Measurements from ENCODE around the gene FBXO48.
"Not testable (repeated sequence)": the region's sequence is repeated elsewhere in the genome, so short reads cannot be mapped to it uniquely, and the experiment has no call there.

The FBXO48 gene

DNA sequence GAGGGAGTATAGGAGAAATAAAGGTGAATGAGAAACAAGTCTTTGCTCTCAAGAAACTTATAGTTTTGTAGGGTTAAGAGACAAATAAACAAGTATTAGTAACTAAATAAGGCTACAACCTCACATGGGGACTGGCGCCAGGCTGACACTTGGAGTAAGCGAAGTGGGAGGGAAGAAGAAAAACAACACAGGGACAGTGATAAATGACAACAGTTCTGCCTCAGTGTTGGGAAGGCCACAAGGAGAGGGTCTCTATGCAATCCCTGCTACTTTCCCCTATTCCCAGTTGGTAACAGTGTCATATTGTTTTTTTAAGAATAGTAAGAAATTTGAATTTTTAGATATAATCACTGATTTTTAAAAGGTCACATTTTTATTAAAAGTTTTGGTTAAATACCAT is 4.3 kb upstream of the FBXO48 start:
- DNase-seq (ENCODE audit: low read depth): no peak

- no peak for DNase-seq (ENCODE audit: low read depth)
Observed at GRCh38 chr2:68469935-68470334, 2.8 kb upstream of the FBXO48 start.

DNA sequence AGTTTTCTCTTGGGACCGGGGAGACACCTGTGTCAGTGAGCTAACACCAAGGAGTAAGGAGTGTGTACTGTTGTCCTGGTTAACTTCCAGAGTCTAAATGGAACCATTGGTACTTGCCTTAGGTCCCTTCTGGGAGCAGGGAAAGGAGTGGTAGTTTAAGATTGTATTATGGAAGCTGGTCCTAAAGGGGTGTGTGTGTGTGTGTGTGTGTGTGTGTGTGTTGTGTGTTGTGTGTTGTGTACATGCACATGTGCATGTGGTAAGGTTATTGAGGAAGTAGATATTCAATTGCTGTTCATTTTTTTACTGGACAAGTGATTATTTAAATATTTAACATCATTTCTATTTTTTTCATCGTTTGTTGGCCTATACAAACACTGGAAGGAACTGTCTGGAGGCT is 1.7 kb upstream of the FBXO48 start:
- DNase-seq (ENCODE audit: low read depth): no peak

DNA sequence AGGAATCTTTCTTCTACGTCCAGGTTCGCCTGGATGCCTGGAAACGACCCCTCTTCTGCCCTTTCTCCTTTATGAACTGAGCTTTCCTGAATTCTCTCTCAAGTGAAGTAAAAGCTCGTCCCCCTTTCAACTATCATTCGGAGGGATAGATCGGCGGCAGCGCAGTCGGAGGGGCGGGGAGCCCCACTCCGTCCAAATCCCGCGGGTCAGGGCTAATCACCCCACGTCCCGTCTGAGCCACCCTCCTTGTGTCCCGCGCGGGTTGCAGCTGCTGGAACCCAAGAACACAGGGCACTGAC is 367 bp downstream of the FBXO48 start:
- no peak for DNase-seq (ENCODE audit: low read depth)

DNA sequence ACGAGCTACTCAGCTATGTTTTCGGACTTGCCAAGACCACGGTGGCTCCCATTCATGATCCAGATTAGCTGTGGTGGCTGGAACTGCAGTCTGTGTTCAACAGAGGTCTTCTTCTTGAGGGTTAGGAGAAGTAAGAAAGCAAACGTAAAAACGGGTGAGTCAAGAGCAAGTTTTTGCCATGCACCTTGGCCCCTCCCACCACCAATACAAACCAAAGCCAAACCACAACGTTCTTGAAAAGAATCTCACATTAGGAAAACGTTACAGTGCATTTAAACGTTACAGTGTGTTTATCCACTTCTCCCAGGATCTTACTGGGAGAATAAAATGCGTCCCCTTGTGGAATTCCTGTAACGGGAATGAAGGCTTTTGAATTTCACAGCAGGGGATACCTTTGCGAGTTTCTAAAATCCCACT is 725 bp downstream of the FBXO48 start:
- DNase-seq (ENCODE audit: low read depth): peak; percentile 81

DNA sequence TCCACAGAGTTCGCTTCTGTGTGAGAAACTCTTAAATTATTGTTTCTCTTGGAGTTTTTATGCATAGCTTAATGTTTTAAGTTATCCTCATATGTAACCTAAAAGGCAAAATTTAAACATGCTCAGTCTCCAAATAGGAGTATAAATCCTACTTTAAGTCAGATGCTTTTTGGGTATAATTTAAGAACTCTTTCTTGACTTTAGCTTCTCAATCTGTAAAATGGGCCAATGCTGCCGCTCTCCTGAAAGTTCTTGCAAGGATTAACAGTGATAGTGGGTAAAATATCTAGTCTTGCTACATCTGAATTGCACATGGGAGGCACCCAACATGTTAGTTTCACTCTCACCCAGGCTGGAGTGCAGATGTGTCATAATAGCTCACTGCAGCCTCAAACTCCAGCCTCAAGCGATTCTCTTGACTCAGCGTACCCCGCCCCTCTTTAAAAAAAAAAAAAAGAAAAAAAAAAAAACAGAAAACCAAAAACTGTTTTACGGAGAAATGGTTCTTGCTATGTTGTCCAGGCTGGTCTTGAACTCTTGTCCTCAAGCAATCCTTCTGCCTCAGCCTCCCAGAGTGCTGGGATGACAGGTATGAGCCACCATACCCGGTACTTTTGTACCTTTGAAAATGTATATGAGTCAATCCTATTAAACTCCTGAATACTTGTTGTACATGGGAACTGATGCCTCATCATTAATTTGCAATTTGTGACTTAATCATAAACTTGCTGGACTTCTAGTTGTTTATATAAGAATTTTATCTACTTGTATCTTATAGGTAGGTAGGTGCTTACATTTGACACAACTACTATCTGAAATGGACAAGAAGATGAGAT is 1.8 kb downstream of the FBXO48 start:
- peak; percentile 79 for DNase-seq (ENCODE audit: low read depth)

- no peak for DNase-seq (ENCODE audit: low read depth)
Observed at GRCh38 chr2:68464651-68465050, 2.4 kb downstream of the FBXO48 start.

- peak; percentile 78 for DNase-seq (ENCODE audit: low read depth)
Observed at GRCh38 chr2:68463287-68463877, 3.7 kb downstream of the FBXO48 start.

- DNase-seq (ENCODE audit: low read depth): peak; percentile 61
Observed at GRCh38 chr2:68458981-68459380, 8.1 kb downstream of the FBXO48 start.

DNA sequence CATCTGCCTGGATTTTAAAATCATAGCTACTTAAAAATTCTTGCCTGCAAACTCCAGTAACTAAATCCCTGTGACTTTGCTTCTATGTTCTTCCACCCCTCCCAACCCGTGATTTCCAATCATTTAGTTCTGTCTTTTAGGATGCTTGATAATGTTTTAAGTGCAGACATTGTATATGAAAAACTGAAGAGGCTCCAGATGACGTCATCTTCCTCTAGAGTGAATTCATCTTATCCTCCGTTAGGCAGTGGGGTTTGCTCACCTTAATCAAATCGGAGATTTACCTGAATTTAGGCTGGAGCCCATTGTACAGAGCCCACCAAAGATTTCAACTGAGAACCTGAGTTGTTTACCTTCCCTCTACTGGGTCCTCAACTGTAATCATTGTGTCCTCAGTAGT is 10.9 kb downstream of the FBXO48 start:
- DNase-seq (ENCODE audit: low read depth): no peak

GRCh38 chr2:68454719-68455118 is 12.4 kb downstream of the FBXO48 start:
- no peak for DNase-seq (ENCODE audit: low read depth)

DNA sequence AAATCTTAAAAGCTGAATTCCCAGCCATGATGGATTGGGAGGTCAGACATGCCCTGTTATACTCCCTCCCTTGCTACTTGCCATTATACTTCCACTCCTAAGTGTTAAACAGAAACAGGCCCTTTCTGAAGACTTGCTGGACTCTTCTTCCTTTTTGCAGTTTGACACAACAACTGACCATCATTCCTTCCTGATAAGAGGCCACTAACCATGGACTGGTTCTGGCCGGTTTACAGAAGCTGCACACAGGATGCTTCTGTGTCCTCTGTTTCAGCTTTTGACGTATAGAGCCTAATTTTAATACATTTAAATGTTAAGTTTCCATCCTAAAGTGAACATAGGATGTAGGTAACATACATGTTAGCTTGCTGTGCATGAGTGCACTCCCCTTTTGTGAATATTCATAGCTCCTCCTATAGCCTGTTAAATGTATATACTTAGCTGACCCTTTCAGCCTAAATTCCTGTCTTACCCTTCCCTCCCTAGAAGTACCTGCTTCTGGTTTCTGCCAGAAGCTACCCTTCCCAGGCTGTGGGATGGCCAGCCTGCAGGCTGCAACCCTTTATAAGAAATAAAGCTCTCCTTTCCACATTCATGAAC is 13.2 kb downstream of the FBXO48 start:
- DNase-seq (ENCODE audit: low read depth): no peak

DNA sequence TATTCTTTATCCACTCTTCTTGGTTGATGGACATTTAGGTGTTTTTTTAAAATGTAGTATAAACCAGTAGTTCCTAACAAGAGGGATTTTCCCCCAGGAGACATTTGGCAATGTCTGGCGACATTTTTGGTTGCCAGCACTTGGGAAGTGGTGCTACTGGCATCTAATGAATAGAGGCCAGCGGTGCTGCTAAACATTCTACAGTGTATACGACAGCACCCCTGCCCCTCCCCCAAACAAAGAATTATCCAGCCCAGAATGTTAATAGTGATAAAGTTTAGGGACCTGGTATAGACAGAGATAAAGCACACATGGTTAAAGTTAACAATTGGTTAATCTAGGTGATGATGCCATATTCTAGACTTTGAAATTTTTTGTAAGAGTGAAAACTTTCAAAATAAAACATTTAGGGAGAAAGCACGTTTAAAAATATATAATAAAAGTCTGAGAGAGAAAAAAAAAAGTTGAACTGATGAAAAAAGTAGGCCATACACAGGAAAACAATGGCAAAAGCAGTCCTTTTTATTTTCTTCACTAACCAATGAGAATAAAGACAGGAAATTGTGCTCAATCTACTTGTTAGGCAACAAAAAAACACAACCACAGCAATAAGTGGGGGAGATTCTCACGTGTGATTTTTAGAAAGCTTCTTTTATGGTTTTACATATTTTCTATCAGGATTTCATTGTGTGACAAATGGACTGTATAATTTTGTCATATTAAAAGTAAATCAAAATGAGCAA is 14.8 kb downstream of the FBXO48 start:
- no peak for DNase-seq (ENCODE audit: low read depth)

DNA sequence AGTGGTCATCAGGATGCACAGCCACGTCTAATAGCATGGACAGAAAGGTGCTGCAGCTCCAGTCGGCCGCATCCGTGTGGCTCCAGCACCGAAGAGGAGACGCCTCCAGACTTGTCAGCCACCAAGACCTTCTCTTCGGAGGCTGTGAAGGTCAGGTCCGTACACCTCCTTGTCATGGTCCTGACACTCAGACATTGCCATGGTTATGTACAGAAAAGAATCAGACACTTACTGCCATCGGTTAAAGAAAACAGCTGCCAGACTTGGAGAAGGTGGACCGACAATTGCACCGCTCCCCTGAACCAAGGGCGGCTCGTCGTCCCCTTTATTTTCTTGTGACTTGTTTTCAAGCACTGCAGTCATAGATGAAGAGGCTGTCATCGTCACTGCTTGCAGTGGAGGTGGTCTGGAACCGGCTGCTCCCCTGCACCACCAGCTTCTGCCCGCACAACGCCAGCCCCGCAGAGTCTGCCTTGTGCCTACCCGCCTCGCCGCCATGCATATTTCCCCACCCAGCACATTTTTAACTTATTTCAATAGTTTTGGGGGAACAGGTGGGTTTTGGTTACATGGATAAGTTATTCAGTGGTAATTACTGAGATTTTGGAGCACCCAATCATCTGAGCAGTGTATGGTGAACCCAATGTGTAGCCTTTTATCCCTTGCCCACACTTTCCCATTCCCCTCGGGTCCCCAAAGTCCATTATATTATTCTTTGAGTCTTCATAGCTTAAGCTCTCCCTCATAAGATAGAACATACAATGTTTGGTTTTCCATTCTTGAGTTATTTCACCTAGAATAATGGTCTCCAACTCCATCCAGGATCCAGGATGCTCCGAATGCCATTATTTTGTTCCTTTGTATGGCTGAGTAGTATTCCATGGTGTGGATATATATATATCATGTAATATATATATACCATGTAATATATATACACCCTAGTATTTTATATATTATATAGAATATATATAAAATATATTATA is 18.1 kb downstream of the FBXO48 start:
- DNase-seq (ENCODE audit: low read depth): no peak

GRCh38 chr2:68447118-68447517 is 20.0 kb downstream of the FBXO48 start:
- DNase-seq (ENCODE audit: low read depth): no peak

DNA sequence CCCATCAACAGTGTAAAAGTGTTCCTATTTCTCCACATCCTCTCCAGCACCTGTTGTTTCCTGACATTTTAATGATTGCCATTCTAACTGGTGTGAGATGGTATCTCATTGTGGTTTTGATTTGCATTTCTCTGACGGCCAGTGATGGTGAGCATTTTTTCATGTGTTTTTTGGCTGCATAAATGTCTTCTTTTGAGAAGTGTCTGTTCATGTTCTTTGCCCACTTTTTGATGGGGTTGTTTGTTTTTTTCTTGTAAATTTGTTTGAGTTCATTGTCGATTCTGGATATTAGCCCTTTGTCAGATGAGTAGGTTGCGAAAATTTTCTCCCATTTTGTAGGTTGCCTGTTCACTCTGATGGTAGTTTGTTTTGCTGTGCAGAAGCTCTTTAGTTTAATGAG is 20.7 kb downstream of the FBXO48 start:
- DNase-seq (ENCODE audit: low read depth): not testable (repeated sequence)

- DNase-seq (ENCODE audit: low read depth): no peak
Observed at GRCh38 chr2:68441994-68442322, 25.1 kb downstream of the FBXO48 start.

GRCh38 chr2:68441179-68441993 is 25.7 kb downstream of the FBXO48 start:
- peak; percentile 91 for DNase-seq (ENCODE audit: low read depth)

GRCh38 chr2:68438455-68439303 is 28.4 kb downstream of the FBXO48 start:
- DNase-seq (ENCODE audit: low read depth): no peak

- DNase-seq (ENCODE audit: low read depth): no peak
Observed at GRCh38 chr2:68436270-68436669, 30.8 kb downstream of the FBXO48 start.

Data from ELR (cell line).